H1 (cell line): Measurements from ENCODE around the gene CD69. TPM values are rescaled to one million over a fixed set of nuclear protein-coding genes. Genes with fewer than 3 reads are reported as not detected.

Experiments used
- CTCF ChIA-PET: fragments of 300-600 bp; sonication (Branson Sonifier 250); formaldehyde crosslinking; loops from one replicate; lab custom pipeline; 2021; ENCODE audit not compliant: partially characterized antibody; lab: Charles Lee
- POLR2A ChIA-PET: fragments of 300-600 bp; sonication (Branson Sonifier 250); formaldehyde crosslinking; loops from one replicate; lab custom pipeline; 2021; ENCODE audit warnings: inconsistent platforms; ENCODE audit not compliant: partially characterized antibody; lab: Charles Lee
- DNase-seq, 2 experiments: peaks; one replicate each; pipeline versions ENCODE4 v3.0.0 to v3.0.0-alpha.2; 2010 to 2022; ENCODE audit warnings: low spot score in 2 of 2, low read depth in 1 of 2, mixed read lengths in 1 of 2
- FAIRE-seq: peaks from 2 replicates; lab custom pipeline; 2011; peaks lifted over from hg19 to GRCh38; lab: Jason Lieb, UNC
- H2AFZ ChIP-seq: 2 replicates; pipeline ENCODE4 v1.8.1; 2012; ENCODE audit warnings: low read length, inconsistent platforms
- H2AK5ac ChIP-seq: 2 replicates; pipeline ENCODE4 v1.6.1; 2013; ENCODE audit warnings: low read depth, low read length
- H2BK120ac ChIP-seq: replicated peaks from 2 replicates; pipeline ENCODE3; 2013; ENCODE audit warnings: low read depth, low read length, inconsistent platforms
- H2BK12ac ChIP-seq: 2 replicates; pipeline ENCODE4 v1.6.1; 2013; ENCODE audit warnings: low read depth, low read length
- H2BK15ac ChIP-seq: 2 replicates; pipeline ENCODE4 v1.6.1; 2013; ENCODE audit warnings: low read length
- H2BK20ac ChIP-seq: 2 replicates; pipeline ENCODE4 v1.6.1; 2013; ENCODE audit warnings: low read length
- H2BK5ac ChIP-seq: 2 replicates; pipeline ENCODE4 v1.6.1; 2013; ENCODE audit warnings: low read depth, low read length
- H3K14ac ChIP-seq: 2 replicates; pipeline ENCODE4 v1.6.1; 2013; ENCODE audit warnings: inconsistent platforms; ENCODE audit not compliant: insufficient read length
- H3K18ac ChIP-seq: 2 replicates; pipeline ENCODE4 v1.6.1; 2013; ENCODE audit warnings: low read length; ENCODE audit errors: extremely low read depth
- H3K23ac ChIP-seq: 2 replicates; pipeline ENCODE4 v1.6.1; 2013; ENCODE audit warnings: inconsistent platforms; ENCODE audit not compliant: insufficient read length
- H3K23me2 ChIP-seq: 2 replicates; pipeline ENCODE4 v1.6.1; 2013; ENCODE audit warnings: low read depth, low read length
- H3K27ac ChIP-seq: 2 replicates; pipeline ENCODE4 v1.6.1; 2011; ENCODE audit warnings: low read depth, low read length, inconsistent platforms
- H3K27me3 ChIP-seq, 4 experiments: replicated peaks in 1 of 4; 1 replicate in 1 of 4; 2 replicates in 3 of 4; pipeline versions ENCODE4 v1.6.1 to v1.8.1; 2011 to 2013; ENCODE audit warnings: low read length in 3 of 4, mild to moderate bottlenecking in 3 of 4, inconsistent platforms in 2 of 4, mixed read lengths in 2 of 4, moderate library complexity in 1 of 4; ENCODE audit not compliant: control insufficient read depth in 3 of 4, insufficient read depth in 3 of 4; ENCODE audit errors: extremely low read depth in 1 of 4
- H3K36me3 ChIP-seq, 4 experiments: 2 replicates each; pipeline versions ENCODE4 v1.6.1 to v1.8.1; 2011 to 2013; ENCODE audit warnings: mild to moderate bottlenecking in 4 of 4, low read length in 3 of 4, moderate library complexity in 2 of 4, control low read depth in 1 of 4, inconsistent platforms in 1 of 4; ENCODE audit not compliant: insufficient read depth in 4 of 4, control insufficient read depth in 2 of 4
- H3K4ac ChIP-seq: replicated peaks from 2 replicates; pipeline ENCODE3; 2013; ENCODE audit warnings: low read length, low read depth, mixed read lengths, inconsistent platforms; ENCODE audit not compliant: insufficient read length
- H3K4me1 ChIP-seq, 4 experiments: replicated peaks in 1 of 4; 1 replicate in 1 of 4; 2 replicates in 3 of 4; pipeline versions ENCODE4 v1.6.1 to v1.8.1; 2011 to 2013; ENCODE audit warnings: low read length in 3 of 4, inconsistent platforms in 2 of 4, mixed read lengths in 1 of 4; ENCODE audit not compliant: insufficient read depth in 4 of 4, control insufficient read depth in 3 of 4
- H3K4me2 ChIP-seq, 2 experiments: 2 replicates each; pipeline versions ENCODE4 v1.6.1 to v1.8.1; 2011 to 2013; ENCODE audit warnings: low read depth in 2 of 2, low read length in 2 of 2, control low read depth in 1 of 2, inconsistent platforms in 1 of 2, mild to moderate bottlenecking in 1 of 2; ENCODE audit not compliant: insufficient read depth in 1 of 2
- H3K4me3 ChIP-seq, 4 experiments: fragments of 200-600, 300-600 bp in 1 of 4; sonication (generic), shearing (Covaris generic), sonication (Bioruptor Twin) in 1 of 4; 2 replicates each; pipeline versions ENCODE4 v1.5.1 to v1.8.1; 2011 to 2016; ENCODE audit warnings: low read length in 4 of 4, low read depth in 3 of 4, control low read depth in 2 of 4, inconsistent platforms in 2 of 4, mild to moderate bottlenecking in 2 of 4, mixed read lengths in 1 of 4, moderate library complexity in 1 of 4; ENCODE audit not compliant: insufficient read depth in 2 of 4; ENCODE audit errors: extremely low read depth in 1 of 4
- H3K56ac ChIP-seq: replicated peaks from 2 replicates; pipeline ENCODE3; 2013; ENCODE audit warnings: low read depth, mild to moderate bottlenecking, mixed read lengths, low read length, inconsistent platforms; ENCODE audit not compliant: insufficient read length
- H3K79me1 ChIP-seq: 2 replicates; pipeline ENCODE4 v1.6.1; 2013; ENCODE audit warnings: low read depth, low read length, control low read depth
- H3K79me2 ChIP-seq, 2 experiments: 2 replicates each; pipeline versions ENCODE4 v1.6.1 to v1.8.1; 2012 to 2013; ENCODE audit warnings: low read length in 2 of 2, mild to moderate bottlenecking in 2 of 2, inconsistent platforms in 1 of 2; ENCODE audit not compliant: insufficient read depth in 2 of 2, control insufficient read depth in 1 of 2
- H3K9ac ChIP-seq, 4 experiments: replicated peaks in 1 of 4; 1 replicate in 1 of 4; 2 replicates in 3 of 4; pipeline versions ENCODE4 v1.6.1 to v1.8.1; 2011 to 2013; ENCODE audit warnings: low read depth in 3 of 4, low read length in 3 of 4, control low read depth in 2 of 4, mild to moderate bottlenecking in 2 of 4, moderate library complexity in 2 of 4, inconsistent platforms in 1 of 4; ENCODE audit errors: extremely low read depth in 1 of 4
- H3K9me3 ChIP-seq, 2 experiments: 2 replicates each; pipeline versions ENCODE4 v1.6.1 to v1.8.1; 2012 to 2013; ENCODE audit warnings: mild to moderate bottlenecking in 2 of 2, moderate library complexity in 2 of 2, control low read depth in 1 of 2, inconsistent platforms in 1 of 2, low read depth in 1 of 2, low read length in 1 of 2, mixed read lengths in 1 of 2; ENCODE audit not compliant: insufficient read depth in 2 of 2
- H4K20me1 ChIP-seq, 2 experiments: replicated peaks in 1 of 2; 2 replicates each; pipeline versions ENCODE3 to v1.8.1; 2011 to 2013; ENCODE audit warnings: inconsistent platforms in 2 of 2, low read length in 2 of 2, mild to moderate bottlenecking in 1 of 2; ENCODE audit not compliant: insufficient read depth in 2 of 2, control insufficient read depth in 1 of 2
- H4K5ac ChIP-seq: 2 replicates; pipeline ENCODE4 v1.6.1; 2013; ENCODE audit warnings: low read length, low read depth, mixed read lengths, inconsistent platforms; ENCODE audit not compliant: insufficient read length
- H4K8ac ChIP-seq: 2 replicates; pipeline ENCODE4 v1.8.0; 2013; ENCODE audit warnings: mild to moderate bottlenecking, moderate library complexity, low read length, inconsistent platforms; ENCODE audit not compliant: insufficient read depth; ENCODE audit errors: extremely low read depth
- H4K91ac ChIP-seq: replicated peaks from 2 replicates; pipeline ENCODE3; 2013; ENCODE audit warnings: low read length, mixed read lengths, inconsistent platforms; ENCODE audit not compliant: insufficient read length
- HDAC2 ChIP-seq, 2 experiments: fragments of 300-600 bp in 1 of 2; sonication (generic) in 1 of 2; IDR thresholded peaks; 2 replicates each; pipeline ENCODE4 v1.6.1; 2011 to 2012; ENCODE audit warnings: low read depth in 2 of 2, low read length in 2 of 2, mild to moderate bottlenecking in 2 of 2, moderate library complexity in 2 of 2, borderline replicate concordance in 1 of 2, inconsistent platforms in 1 of 2
- SIX5 ChIP-seq: IDR thresholded peaks from 2 replicates; pipeline ENCODE4 v1.6.1; 2011; ENCODE audit warnings: mild to moderate bottlenecking, low read depth, low read length
- polyA plus RNA-seq, 7 experiments: library from polyadenylated mRNA; depleted of rRNA in 3 of 7; stranded (reverse) in 5 of 7; unstranded in 2 of 7; fragments of >200 nt in 5 of 7; fragments of 200-250 nt in 2 of 7; gene quantifications; 1 replicate in 5 of 7; 2 replicates in 1 of 7; 4 replicates in 1 of 7; pipeline versions ENCODE4 v1.2.1 to v1.2.3, GENCODE V29; 2011 to 2013; ENCODE audit warnings: missing spikeins in 2 of 7, mixed read lengths in 2 of 7
- total RNA-seq: library from RNA; stranded (reverse); fragmentation: NEBNext Ultra II Directional; extraction: Animal tissue kit (Norgen Biotek cat#: 25700); gene quantifications from 2 replicates; pipeline ENCODE4 v1.2.1, GENCODE V29; 2021
- TF ChIP-seq, protein P1 (sequence below): IDR thresholded peaks from 2 replicates; pipeline ENCODE4 v1.6.1; 2011; ENCODE audit warnings: low read length, improper control_type of control experiment

Gene CD69
- total and polyA plus RNA-seq, 2 of the 8 experiments (the other 6 are each of a cell fraction or from before 2014, with no cell fraction given), result not detected

DNA sequence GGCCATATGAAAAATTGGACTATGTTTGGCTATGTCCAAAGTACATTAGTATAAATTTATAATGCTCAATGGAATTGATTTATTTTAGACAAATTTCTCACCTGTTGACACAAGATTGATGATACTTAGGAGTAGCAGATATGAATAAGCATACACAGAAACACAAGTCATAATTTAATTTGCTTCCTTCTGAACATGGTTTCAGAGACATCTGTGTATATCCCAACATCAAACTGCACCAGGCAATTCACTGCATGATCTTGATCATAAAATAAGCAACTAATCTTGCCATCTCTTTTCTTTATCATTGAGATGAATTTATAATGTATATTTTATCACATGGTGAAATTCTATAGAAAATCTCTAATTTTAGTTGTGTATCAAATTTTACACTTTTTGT lies 31.6 kb downstream of the CD69 start:
- Histone ChIP-seq H2AK5ac (no peak overlapping the region), H4K8ac (no peak overlapping the region), H2BK5ac (no peak overlapping the region), H3K79me1 (no peaks in the 10 kb centered on the region), H3K79me2 (no peaks in the 10 kb centered on the region), H2BK120ac (no peak overlapping the region), H2BK15ac (no peak overlapping the region), H3K9me3 (no peaks in the 10 kb centered on the region), H3K4me2 (no peak overlapping the region), H3K23me2 (no peaks in the 10 kb centered on the region), H3K4me3 (no peak overlapping the region), H4K20me1 (no peaks in the 10 kb centered on the region), H3K56ac (no peak overlapping the region), H2AFZ (no peak overlapping the region), H3K27me3 (no peaks in the 10 kb centered on the region), H2BK20ac (no peak overlapping the region), H3K18ac (no peak overlapping the region), H3K23ac (no peak overlapping the region), H4K5ac (no peak overlapping the region), H2BK12ac (no peak overlapping the region), H3K4ac (no peak overlapping the region), H3K4me1 (no peaks in the 10 kb centered on the region), H3K27ac (no peak overlapping the region), H4K91ac (no peak overlapping the region), H3K14ac (no peak overlapping the region), H3K36me3 (no peaks in the 10 kb centered on the region), H3K9ac (no peak overlapping the region)
- FAIRE-seq, result no peak
- no peak for DNase-seq
- ChIA-PET POLR2A (no interaction called here), CTCF (interaction anchor here (1.7 kb wide), 1 partner anchor 20 kb away, joined by 14 read pairs; no protein-coding TSS in a partner anchor)
- TF ChIP-seq, protein P1, sequence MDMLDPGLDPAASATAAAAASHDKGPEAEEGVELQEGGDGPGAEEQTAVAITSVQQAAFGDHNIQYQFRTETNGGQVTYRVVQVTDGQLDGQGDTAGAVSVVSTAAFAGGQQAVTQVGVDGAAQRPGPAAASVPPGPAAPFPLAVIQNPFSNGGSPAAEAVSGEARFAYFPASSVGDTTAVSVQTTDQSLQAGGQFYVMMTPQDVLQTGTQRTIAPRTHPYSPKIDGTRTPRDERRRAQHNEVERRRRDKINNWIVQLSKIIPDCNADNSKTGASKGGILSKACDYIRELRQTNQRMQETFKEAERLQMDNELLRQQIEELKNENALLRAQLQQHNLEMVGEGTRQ, result no peak
- TF ChIP-seq HDAC2 (IDR thresholded peaks at IDR 0.05; ENCODE audit: borderline replicate concordance in 1 of 2, low read depth in 2 of 2, low read length in 2 of 2), result no peak
- no peak for TF ChIP-seq SIX5
